DOHH2 (cell line): ENCODE data around the gene ZZZ3.

Experiments used
- H3F3A ChIP-seq: fragments of 200-600 bp; sonication (generic), shearing (Covaris generic); 2 replicates; pipeline ENCODE4 v1.6.0; 2016; ENCODE audit warnings: antibody characterized with exemption, mild to moderate bottlenecking; ENCODE audit not compliant: control insufficient read depth, insufficient read depth
- H3K27ac ChIP-seq: fragments of 200-600 bp; sonication (generic); 2 replicates; pipeline ENCODE4 v1.5.1; 2014; ENCODE audit warnings: low read depth, mild to moderate bottlenecking, low read length, moderate library complexity
- H3K27me3 ChIP-seq: fragments of 200-600 bp; sonication (generic); 2 replicates; pipeline ENCODE4 v1.6.1; 2014; ENCODE audit warnings: mild to moderate bottlenecking, low read length, mixed read lengths; ENCODE audit not compliant: control insufficient read depth
- H3K36me3 ChIP-seq: fragments of 200-600 bp; sonication (generic); 2 replicates; pipeline ENCODE4 v1.6.1; 2014; ENCODE audit warnings: mild to moderate bottlenecking, low read length, moderate library complexity, mixed read lengths; ENCODE audit not compliant: control insufficient read depth
- H3K4me1 ChIP-seq: fragments of 200-600 bp; sonication (generic); 2 replicates; pipeline ENCODE4 v1.6.1; 2014; ENCODE audit warnings: mild to moderate bottlenecking, low read length, mixed read lengths; ENCODE audit not compliant: control insufficient read depth
- H3K4me2 ChIP-seq: fragments of 200-600 bp; sonication (generic); 2 replicates; pipeline ENCODE4 v1.6.0; 2014; ENCODE audit warnings: mild to moderate bottlenecking, low read length, moderate library complexity
- H3K4me3 ChIP-seq: fragments of 200-600 bp; sonication (generic); 2 replicates; pipeline ENCODE4 v1.5.1; 2014; ENCODE audit warnings: mild to moderate bottlenecking, low read length, mixed read lengths
- H3K79me2 ChIP-seq: fragments of 200-600 bp; sonication (generic); 2 replicates; pipeline ENCODE4 v1.6.1; 2014; ENCODE audit warnings: mild to moderate bottlenecking, low read length, mixed read lengths; ENCODE audit not compliant: control insufficient read depth
- H3K9me2 ChIP-seq: fragments of 200-600 bp; sonication (generic); replicated peaks from 2 replicates; pipeline ENCODE4 v1.6.1; 2014; ENCODE audit warnings: mild to moderate bottlenecking, low read length, mixed read lengths; ENCODE audit not compliant: control insufficient read depth
- H3K9me3 ChIP-seq: fragments of 200-600 bp; sonication (generic); 2 replicates; pipeline ENCODE4 v1.6.1; 2014; ENCODE audit warnings: antibody characterized with exemption, low read length, mixed read lengths; ENCODE audit not compliant: control insufficient read depth, insufficient read depth
- H4K20me1 ChIP-seq: fragments of 200-600 bp; sonication (generic); 2 replicates; pipeline ENCODE4 v1.6.0; 2014; ENCODE audit warnings: low read depth, mild to moderate bottlenecking, antibody characterized with exemption, low read length, moderate library complexity; ENCODE audit not compliant: control insufficient read depth, insufficient read depth
- EZH2phosphoT487 ChIP-seq: fragments of 200-600 bp; sonication (generic); IDR thresholded peaks from 2 replicates; pipeline ENCODE4 v1.6.1; 2017; ENCODE audit warnings: borderline replicate concordance, mild to moderate bottlenecking, antibody characterized with exemption, low read length, moderate library complexity, mixed read lengths
- TF ChIP-seq, protein P1 (sequence below): fragments of 200-600 bp; sonication (generic); IDR thresholded peaks from one replicate; pipeline ENCODE4 v1.5.1; 2014; ENCODE audit warnings: antibody characterized with exemption, mild to moderate bottlenecking, low read depth, low read length; ENCODE audit not compliant: poor library complexity, severe bottlenecking

ZZZ3 gene

DNA sequence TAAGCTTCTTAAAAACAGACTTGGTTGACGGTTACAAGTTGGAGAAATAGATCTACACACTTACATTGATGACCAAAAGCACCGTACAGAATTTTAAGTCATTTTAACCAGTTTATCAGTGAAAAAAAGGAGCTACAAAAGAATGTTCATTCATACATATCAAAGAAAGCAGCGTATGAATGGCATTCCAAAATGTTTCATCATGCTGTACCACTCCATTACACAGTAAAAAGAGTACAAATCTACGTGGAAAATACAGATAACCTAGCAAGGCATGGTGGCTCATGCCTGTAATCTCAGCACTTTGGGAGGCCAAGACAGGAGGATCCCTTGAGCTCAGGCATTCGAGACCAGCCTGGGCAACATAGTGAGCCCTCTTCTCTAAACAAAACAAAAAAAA lies 40.3 kb downstream of the ZZZ3 start:
- no peak overlapping the region for H3K27ac ChIP-seq
- H3K4me3 ChIP-seq, result no peak overlapping the region
- no peaks in the 10 kb centered on the region for H3K4me1 ChIP-seq
- H3K79me2 ChIP-seq, result peaks cover 59% of the 10 kb centered on the region
- no peaks in the 10 kb centered on the region for H4K20me1 ChIP-seq
- no peaks in the 10 kb centered on the region for H3K9me2 ChIP-seq
- H3K9me3 ChIP-seq, result no peaks in the 10 kb centered on the region
- no peaks in the 10 kb centered on the region; the same call in 1 of the 2 replicates for H3F3A ChIP-seq
- H3K4me2 ChIP-seq, result no peak overlapping the region
- H3K36me3 ChIP-seq, result peaks cover 32% of the 10 kb centered on the region
- TF ChIP-seq EZH2phosphoT487, result no peak
- TF ChIP-seq, protein P1, sequence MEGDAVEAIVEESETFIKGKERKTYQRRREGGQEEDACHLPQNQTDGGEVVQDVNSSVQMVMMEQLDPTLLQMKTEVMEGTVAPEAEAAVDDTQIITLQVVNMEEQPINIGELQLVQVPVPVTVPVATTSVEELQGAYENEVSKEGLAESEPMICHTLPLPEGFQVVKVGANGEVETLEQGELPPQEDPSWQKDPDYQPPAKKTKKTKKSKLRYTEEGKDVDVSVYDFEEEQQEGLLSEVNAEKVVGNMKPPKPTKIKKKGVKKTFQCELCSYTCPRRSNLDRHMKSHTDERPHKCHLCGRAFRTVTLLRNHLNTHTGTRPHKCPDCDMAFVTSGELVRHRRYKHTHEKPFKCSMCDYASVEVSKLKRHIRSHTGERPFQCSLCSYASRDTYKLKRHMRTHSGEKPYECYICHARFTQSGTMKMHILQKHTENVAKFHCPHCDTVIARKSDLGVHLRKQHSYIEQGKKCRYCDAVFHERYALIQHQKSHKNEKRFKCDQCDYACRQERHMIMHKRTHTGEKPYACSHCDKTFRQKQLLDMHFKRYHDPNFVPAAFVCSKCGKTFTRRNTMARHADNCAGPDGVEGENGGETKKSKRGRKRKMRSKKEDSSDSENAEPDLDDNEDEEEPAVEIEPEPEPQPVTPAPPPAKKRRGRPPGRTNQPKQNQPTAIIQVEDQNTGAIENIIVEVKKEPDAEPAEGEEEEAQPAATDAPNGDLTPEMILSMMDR, result no peak
- no peaks in the 10 kb centered on the region for H3K27me3 ChIP-seq

DNA sequence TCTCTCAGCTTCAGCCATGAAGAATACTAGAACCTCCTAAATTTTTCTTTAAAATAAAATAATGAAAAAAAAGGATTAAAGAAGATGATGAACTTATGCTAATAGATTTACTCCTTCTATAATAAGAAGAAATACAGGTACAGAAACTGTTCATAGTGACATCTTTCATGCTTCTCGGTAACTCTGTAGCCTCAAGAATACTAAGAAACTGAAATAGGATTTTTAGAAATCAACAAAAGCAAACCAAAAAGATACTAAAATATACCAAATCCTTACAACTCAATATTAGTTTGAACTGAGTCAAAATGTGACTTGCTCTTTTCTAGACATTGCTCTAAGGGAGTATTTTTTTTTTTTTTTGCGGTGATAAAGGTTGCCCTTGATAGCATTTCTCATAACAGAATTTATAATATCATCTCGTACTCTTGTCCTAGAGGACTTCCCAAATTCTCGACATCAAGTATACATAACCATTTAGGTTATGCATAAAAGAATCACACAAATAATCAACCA lies 42.8 kb downstream of the ZZZ3 start:
- Histone ChIP-seq H3K27me3 (no peaks in the 10 kb centered on the region), H3K9me2 (no peaks in the 10 kb centered on the region), H3K4me3 (no peak overlapping the region), H3K79me2 (peaks cover 34% of the 10 kb centered on the region), H3K36me3 (peaks cover 35% of the 10 kb centered on the region), H3K9me3 (no peaks in the 10 kb centered on the region), H3K27ac (no peak overlapping the region), H4K20me1 (no peaks in the 10 kb centered on the region), H3K4me2 (no peak overlapping the region), H3K4me1 (no peaks in the 10 kb centered on the region), H3F3A (no peaks in the 10 kb centered on the region; the same call in 1 of the 2 replicates)
- TF ChIP-seq EZH2phosphoT487, result no peak

DNA sequence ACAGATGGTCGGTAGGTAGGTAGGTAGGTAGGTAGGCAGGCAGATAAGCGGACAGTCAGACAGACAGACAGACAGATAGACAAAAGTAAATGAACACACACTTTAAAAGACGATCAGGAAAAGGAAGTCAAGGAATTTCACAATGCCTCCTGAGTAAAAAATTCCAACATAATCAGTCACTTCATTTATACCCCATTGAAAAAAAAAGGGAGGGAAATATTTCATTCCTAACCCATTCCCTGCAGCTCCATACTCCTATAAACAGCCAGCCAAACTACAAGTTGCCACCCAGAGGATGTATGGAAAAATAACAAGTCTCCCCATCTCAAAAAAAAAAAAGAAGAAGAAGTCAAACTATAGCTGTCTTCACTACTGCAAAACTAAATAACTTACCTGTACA lies 43.4 kb downstream of the ZZZ3 start:
- Histone ChIP-seq H3K79me2 (peaks cover 29% of the 10 kb centered on the region), H3K4me2 (no peak overlapping the region), H3F3A (no peaks in the 10 kb centered on the region; the same call in 1 of the 2 replicates), H3K9me2 (no peaks in the 10 kb centered on the region), H4K20me1 (no peaks in the 10 kb centered on the region), H3K4me1 (no peaks in the 10 kb centered on the region), H3K4me3 (no peak overlapping the region), H3K27me3 (no peaks in the 10 kb centered on the region), H3K9me3 (no peaks in the 10 kb centered on the region), H3K27ac (no peak overlapping the region), H3K36me3 (peaks cover 31% of the 10 kb centered on the region)
- TF ChIP-seq, protein P1, result no peak
- TF ChIP-seq EZH2phosphoT487, result no peak

DNA sequence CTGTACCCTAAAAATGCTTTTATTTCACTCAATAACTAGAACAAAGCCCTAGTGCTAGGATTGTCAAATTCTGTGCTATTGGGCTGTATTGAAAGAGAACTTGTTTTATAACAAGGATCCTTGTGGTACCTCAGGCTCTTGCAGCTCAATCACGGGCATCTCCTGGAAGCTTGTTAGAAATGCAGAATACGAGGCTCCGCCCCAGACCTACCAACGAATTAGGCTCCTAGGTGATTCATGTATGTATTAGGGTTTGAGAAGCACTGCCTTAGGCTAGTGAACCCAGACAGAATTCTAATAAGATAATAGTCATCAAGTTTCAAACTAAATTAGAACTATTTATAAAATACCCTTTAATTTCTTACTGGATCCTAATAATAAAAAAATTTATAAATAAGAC lies 45.6 kb downstream of the ZZZ3 start:
- Histone ChIP-seq H3K4me1 (no peaks in the 10 kb centered on the region), H3K9me3 (no peaks in the 10 kb centered on the region), H3K36me3 (peaks cover 49% of the 10 kb centered on the region), H3K4me3 (no peak overlapping the region), H3K27me3 (no peaks in the 10 kb centered on the region), H4K20me1 (0 out of 2 replicates have a peak, but pooled peaks cover 4% of the 10 kb centered on the region), H3K9me2 (no peaks in the 10 kb centered on the region), H3K79me2 (peaks cover 11% of the 10 kb centered on the region), H3K4me2 (no peak overlapping the region), H3F3A (no peaks in the 10 kb centered on the region), H3K27ac (no peak overlapping the region)
- TF ChIP-seq EZH2phosphoT487, result no peak
- TF ChIP-seq, protein P1, result no peak
